CD4-positive, alpha-beta T cell treated with Interleukin-2 at 100 ng/mL for 4 hours (primary cell): ENCODE data around the gene NR3C2.
"Not testable (repeated sequence)": the region's sequence is repeated elsewhere in the genome, so short reads cannot be mapped to it uniquely, and the experiment has no call there.

ENCODE experiments used
- DNase-seq: peaks from one replicate; pipeline ENCODE4 v3.0.0-alpha.2; 2020; ENCODE audit warnings: low spot score

Gene NR3C2

GRCh38 chr4:148108766-148109165 is 333.4 kb downstream of the NR3C2 start:
- no peak for DNase-seq

GRCh38 chr4:148103597-148104355 is 338.4 kb downstream of the NR3C2 start:
- DNase-seq: no peak

DNA sequence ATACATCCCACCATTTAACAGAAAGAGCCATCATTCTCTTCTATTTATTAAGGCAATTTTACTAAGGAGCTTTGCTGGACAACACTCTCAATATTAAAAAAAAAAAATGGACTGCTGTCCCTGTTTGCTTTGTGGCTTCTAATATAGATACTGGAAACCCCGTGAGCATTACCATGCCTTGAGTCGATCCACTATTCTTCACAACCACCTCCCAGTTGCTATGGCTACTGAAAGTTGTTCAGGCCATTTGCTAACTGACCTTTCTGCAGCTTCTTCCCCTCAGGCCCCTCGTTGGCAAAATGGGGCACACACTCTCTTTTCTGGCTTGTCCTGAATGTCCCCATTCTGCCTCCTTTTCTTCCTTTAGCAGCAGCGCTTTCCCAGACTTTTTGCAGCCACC is 340.4 kb downstream of the NR3C2 start:
- DNase-seq: no peak

- DNase-seq: no peak
Measured at GRCh38 chr4:148101235-148101634, 341.0 kb downstream of the NR3C2 start.

DNA sequence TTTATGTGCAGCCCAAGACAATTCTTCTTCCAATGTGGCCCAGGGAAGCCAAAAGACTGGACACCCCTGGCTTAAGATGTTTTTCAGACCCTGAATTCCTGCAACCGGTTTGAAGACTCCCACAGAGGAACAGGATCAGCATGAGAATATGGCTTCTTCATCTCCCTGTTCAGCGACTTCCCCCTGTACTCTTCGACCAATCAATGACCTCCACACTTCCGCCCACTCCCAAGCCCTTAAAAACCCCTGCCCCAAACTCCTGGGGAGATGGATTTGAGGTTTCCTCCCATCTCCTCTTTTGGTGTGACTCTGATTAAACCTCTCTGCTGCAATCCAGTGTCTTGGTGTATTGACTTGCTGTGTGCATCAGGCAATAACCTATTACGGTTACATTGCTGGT is 344.4 kb downstream of the NR3C2 start:
- DNase-seq: no peak

- DNase-seq: no peak
Measured at GRCh38 chr4:148095346-148095923, 346.8 kb downstream of the NR3C2 start.

GRCh38 chr4:148094149-148094548 is 348.1 kb downstream of the NR3C2 start:
- no peak for DNase-seq

- DNase-seq: no peak
Measured at GRCh38 chr4:148093065-148093464, 349.1 kb downstream of the NR3C2 start.

GRCh38 chr4:148092316-148093014 is 349.7 kb downstream of the NR3C2 start:
- no peak for DNase-seq

DNA sequence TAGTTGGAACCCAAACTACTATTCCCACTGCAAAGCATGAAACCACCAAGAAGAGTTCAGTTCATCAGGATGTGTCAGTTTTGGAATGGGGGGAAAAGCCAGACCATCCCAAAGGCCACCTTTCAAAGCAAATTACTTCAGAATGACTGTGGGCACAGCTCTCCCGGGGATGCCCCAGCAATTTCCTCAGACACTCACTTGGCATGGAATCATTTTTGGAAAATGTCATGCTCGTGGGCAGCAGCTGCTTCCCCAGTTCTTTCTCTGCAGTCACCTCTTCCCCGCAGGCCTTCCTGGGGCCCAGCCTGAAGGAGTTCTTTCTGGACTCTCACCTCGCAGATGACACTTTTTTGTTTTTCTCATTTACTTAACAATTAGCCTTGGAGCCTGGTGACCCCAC is 350.3 kb downstream of the NR3C2 start:
- no peak for DNase-seq

DNA sequence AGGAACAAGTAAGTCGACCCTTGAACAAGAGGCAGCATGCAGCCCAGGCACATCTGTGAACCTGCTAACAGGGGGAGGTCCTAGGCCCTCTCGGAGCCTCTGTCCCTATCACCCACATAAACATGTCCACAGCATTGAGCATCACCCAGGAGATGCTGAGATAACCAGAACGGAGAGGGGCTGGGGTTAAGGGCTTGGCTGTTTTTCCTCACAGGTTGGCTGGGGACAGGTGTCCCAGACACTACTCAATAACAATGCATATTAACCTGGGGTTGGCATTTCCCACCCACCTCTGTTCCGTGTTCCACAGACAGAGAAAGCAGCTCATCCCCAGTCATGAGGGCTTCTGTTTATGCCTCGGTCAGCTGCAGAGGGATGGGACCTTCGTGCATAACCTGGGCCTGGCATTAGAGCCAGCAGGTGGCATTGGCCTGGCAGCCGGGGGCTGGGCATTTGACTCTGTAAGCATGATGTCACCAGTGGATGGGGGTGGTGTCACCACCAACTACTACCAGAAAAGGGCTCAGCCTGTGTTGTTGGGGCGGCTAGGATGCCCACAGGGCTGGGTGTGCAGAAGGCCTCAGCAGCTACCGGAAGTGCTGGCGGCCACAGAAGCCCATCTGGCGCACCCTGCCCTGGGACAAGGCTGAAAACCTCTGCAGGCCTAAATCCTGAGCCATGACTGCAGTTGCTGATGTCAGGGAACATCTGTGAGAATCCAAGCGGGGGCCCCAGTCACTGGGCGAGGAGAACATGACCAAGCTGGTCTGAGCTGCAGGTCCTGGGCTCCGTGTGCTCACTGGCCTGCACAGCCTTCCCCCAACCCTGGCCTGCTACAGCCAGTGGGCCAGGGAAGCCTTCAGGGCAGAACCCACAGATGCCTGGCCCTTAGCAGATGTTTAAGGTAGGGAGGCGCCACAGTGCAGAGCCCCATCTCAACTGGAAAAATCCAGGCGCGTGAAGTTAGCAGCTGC is 351.4 kb downstream of the NR3C2 start:
- DNase-seq: no peak

DNA sequence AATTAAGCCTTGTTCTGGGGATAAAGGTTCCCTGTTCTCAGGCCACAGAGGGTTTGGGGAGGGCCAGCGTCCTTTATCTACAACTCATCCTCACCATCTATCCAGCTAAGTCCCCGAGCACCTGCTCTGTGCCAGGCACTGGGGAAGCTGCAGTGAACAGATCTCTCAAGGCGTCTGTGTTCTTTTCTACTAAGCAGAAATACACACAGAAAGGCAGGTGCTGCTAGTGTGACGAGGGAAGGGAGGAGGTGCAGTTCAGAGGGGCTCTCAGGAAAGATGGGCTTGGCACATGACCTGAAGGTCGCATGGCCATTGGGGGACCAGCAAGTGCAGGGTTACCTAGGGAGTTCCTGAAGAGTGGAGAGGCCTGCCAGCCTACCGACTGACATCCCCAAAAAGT is 352.2 kb downstream of the NR3C2 start:
- DNase-seq: no peak

DNA sequence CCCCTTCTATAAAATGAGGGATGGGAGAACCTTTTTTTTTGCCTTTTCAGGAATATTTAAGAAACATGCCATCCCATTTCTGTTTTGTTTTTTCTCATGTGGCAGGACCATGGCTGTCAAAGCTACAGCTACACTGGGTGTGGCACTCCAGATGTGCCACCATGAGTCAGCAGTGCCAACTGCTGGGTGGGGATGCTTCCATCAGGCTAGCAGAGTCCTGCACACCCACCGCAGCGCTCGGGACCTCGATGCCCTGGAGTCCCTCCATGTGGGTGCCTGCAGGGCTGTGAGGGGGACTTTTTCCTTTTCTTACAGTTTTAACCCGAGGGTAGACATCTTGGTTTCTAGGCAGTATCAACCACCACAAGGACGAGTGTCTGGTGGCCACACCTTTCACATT is 352.6 kb downstream of the NR3C2 start:
- no peak for DNase-seq

DNA sequence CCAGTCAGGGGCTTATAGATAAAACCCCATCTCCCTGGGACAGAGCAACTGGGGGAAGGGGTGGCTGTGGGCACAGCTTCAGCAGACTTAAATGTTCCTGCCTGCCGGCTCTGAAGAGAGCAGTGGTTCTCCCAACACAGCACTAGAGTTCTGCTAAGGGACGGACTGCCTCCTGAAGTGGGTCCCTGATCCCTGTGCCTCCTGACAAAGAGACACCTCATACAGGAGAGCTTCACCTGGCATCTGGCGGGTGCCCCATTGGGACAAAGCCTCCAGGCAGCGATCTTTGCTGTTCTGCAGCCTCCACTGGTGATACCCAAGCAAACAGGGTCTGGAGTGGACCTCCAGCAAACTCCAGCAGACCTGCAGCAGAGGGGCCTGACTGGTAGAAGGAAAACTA is 359.1 kb downstream of the NR3C2 start:
- DNase-seq: not testable (repeated sequence)

GRCh38 chr4:148081745-148082144 is 360.5 kb downstream of the NR3C2 start:
- no peak for DNase-seq

- DNase-seq: no peak
Measured at GRCh38 chr4:148081267-148081666, 360.9 kb downstream of the NR3C2 start.

GRCh38 chr4:148079961-148080360 is 362.3 kb downstream of the NR3C2 start:
- DNase-seq: no peak

DNA sequence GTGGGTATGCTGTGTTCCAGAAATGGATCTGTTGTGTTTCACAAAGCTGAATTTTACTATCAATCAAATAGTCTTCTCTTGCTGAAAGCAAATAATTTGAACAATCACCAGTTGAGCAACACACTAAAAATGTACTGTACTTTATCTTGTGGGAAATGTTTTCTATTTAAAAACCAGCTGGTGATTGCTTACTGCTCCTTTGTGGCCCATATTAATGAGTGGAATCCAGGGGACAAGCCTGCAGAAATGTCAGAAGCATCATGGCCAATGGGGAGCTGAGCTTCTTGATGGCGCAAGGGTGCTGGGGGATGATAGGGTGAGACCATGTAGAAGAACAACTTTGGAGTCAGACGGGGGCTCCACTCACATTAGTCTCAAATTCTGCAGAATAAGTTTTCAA is 364.2 kb downstream of the NR3C2 start:
- no peak for DNase-seq

- no peak for DNase-seq
Measured at GRCh38 chr4:148077581-148077980, 364.6 kb downstream of the NR3C2 start.

DNA sequence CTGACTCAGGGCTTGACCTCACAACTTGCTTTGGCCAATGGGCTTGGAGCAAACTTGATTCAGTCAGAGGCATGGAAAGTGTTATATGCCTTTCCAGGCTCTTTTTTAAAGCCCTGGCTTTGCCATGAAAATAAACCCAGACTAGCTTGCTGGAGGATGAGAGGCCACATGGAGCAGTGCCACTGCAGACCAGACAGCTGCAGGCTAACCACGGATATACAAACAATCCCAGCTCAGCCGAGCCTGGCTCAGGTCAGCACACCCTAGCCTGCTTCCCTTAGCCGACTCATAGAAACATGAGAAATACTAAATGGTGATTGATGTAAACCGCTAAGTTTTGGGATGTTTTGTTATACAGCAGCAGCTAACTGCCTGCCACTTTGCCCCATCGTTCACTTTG is 365.2 kb downstream of the NR3C2 start:
- no peak for DNase-seq

GRCh38 chr4:148075438-148075837 is 366.8 kb downstream of the NR3C2 start:
- no peak for DNase-seq

DNA sequence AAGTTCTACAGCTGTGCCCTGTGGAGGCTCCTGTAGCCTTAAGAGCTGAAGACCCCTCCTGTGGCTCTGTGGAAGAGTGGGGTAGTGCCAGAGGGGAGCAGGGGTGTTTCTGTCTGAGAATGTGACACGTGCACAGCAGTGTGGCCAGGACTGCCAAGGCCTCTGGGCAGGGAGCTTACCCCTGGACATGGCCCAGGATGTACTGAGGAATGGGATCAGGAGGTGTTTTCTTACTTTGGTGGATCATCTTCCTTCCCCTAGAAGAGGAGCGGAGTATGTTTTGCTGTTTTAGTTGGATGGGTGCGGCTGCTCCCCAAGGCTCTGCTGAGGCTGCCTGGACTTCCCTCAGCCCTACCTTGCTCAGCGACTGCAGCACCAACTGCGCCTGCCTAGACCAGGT is 367.8 kb downstream of the NR3C2 start:
- DNase-seq: no peak
